HepG2 (cell line): ENCODE data around the gene PACSIN1. TPM values are rescaled to one million over a fixed set of nuclear protein-coding genes. Genes with fewer than 3 reads are reported as not detected.

ENCODE experiments used
- ATAC-seq: fragments of 200-7000 bp; cut with Tn5 transposase; 3 replicates; pipeline ENCODE4 v1.9.1; 2020; ENCODE audit warnings: mild to moderate bottlenecking, moderate library complexity
- BruUV-seq: library from RNA; stranded (reverse); fragments of 400-500 nt; replicated peaks from 2 replicates; lab custom pipeline; 2021; lab: Mats Ljungman, UMichigan
- CTCF ChIA-PET: fragments of 300-600 bp; formaldehyde crosslinking; extraction: SDS; loops from one replicate; lab custom pipeline; 2021; ENCODE audit warnings: low total read pairs, inconsistent platforms, low intra/inter-chr PET ratio; lab: Yijun Ruan, JAX
- POLR2A ChIA-PET: fragments of 350-600 bp; sonication (Branson Sonifier 250); formaldehyde crosslinking; loops from one replicate; lab custom pipeline; 2020; ENCODE audit warnings: antibody characterized with exemption, inconsistent platforms; lab: Yijun Ruan, JAX
- DNase-seq: peaks from one replicate; pipeline ENCODE4 v3.0.0-alpha.2; 2015; ENCODE audit warnings: low spot score
- FAIRE-seq: peaks from 3 replicates; lab custom pipeline; 2011; peaks lifted over from hg19 to GRCh38; lab: Jason Lieb, UNC
- H2AFZ ChIP-seq: one replicate; pipeline ENCODE4 v1.6.1; 2011; ENCODE audit warnings: low read length, inconsistent platforms
- H3K27ac ChIP-seq: fragments of 300-600 bp; 3 replicates; pipeline ENCODE4 v1.8.0; 2011; ENCODE audit warnings: mixed run types, mild to moderate bottlenecking, mixed read lengths, low read length, inconsistent platforms; ENCODE audit not compliant: insufficient read depth; ENCODE audit errors: extremely low read length
- H3K27me3 ChIP-seq, 2 experiments: fragments of 200-600 bp in 1 of 2; 2 replicates in 1 of 2; 3 replicates in 1 of 2; pipeline versions ENCODE4 v1.6.0 to v1.8.0; 2011; ENCODE audit warnings: low read length in 2 of 2, mild to moderate bottlenecking in 2 of 2, moderate library complexity in 2 of 2, inconsistent platforms in 1 of 2; ENCODE audit not compliant: insufficient read depth in 2 of 2, control insufficient read depth in 1 of 2
- H3K36me3 ChIP-seq, 2 experiments: fragments of 200-600 bp in 1 of 2; replicated peaks in 1 of 2; 2 replicates in 1 of 2; 3 replicates in 1 of 2; pipeline versions ENCODE4 v1.5.1 to v1.8.0; 2011; ENCODE audit warnings: low read length in 2 of 2, inconsistent platforms in 1 of 2; ENCODE audit not compliant: insufficient read depth in 2 of 2, control insufficient read depth in 1 of 2
- H3K4me1 ChIP-seq: 2 replicates; pipeline ENCODE4 v1.5.1; 2012; ENCODE audit warnings: low read length, inconsistent platforms; ENCODE audit not compliant: insufficient read depth
- H3K4me2 ChIP-seq: 2 replicates; pipeline ENCODE4 v1.6.0; 2011; ENCODE audit warnings: low read depth, low read length, inconsistent platforms
- H3K4me3 ChIP-seq, 3 experiments: fragments of 200-600 bp in 1 of 3; sonication (generic), shearing (Covaris generic) in 1 of 3; replicated peaks in 1 of 3; 2 replicates each; pipeline ENCODE4 v1.5.1; 2011 to 2016; ENCODE audit warnings: low read length in 3 of 3, inconsistent platforms in 2 of 3, low read depth in 2 of 3, mild to moderate bottlenecking in 2 of 3, control low read depth in 1 of 3, mixed read lengths in 1 of 3; ENCODE audit not compliant: insufficient read depth in 1 of 3
- H3K79me2 ChIP-seq: one replicate; pipeline ENCODE4 v1.6.1; 2011; ENCODE audit warnings: low read length, inconsistent platforms; ENCODE audit not compliant: insufficient read depth
- H3K9ac ChIP-seq: 2 replicates; pipeline ENCODE4 v1.6.0; 2011; ENCODE audit warnings: mild to moderate bottlenecking, low read depth, low read length, inconsistent platforms; ENCODE audit not compliant: insufficient read depth
- H3K9me3 ChIP-seq: 2 replicates; pipeline ENCODE4 v1.5.1; 2012; ENCODE audit warnings: mild to moderate bottlenecking, low read length
- H4K20me1 ChIP-seq: 2 replicates; pipeline ENCODE4 v1.6.0; 2011; ENCODE audit warnings: inconsistent platforms, mild to moderate bottlenecking, low read length, moderate library complexity; ENCODE audit not compliant: insufficient read depth
- PRPF4 ChIP-seq: fragments of 200-400 bp; formaldehyde crosslinking; IDR thresholded peaks from 2 replicates; pipeline ENCODE4 v1.6.1; 2016; ENCODE audit warnings: low read length, low read depth; ENCODE audit not compliant: poor library complexity, severe bottlenecking
- ZNF841 ChIP-seq: sonication (generic); formaldehyde crosslinking; IDR thresholded peaks from 2 replicates; pipeline ENCODE4 v1.8.1; 2023; ENCODE audit warnings: missing genetic modification reagents, borderline replicate concordance
- WGBS: methylation state at CpG from one replicate; pipeline ENCODE4 v1.1.6; 2017; ENCODE audit warnings: low lambda C conversion rate; 5-methylcytosine and 5-hydroxymethylcytosine counted together
- in situ Hi-C: cut with HindIII; loops from 2 replicates; pipeline ENCODE4 v1.10.0; 2017; ENCODE audit warnings: low pct_unique_long_range_greater_than_20kb; ENCODE audit not compliant: extremely low pct_ligation_motif_present
- intact Hi-C: fragments of 100-400 bp; cut with micrococcal nuclease; formaldehyde crosslinking; loops from one replicate; pipeline ENCODE4 v1.10.0; 2022; ENCODE audit not compliant: unreplicated experiment
- polyA plus RNA-seq, 8 experiments: library from polyadenylated mRNA; depleted of rRNA in 3 of 8; stranded (reverse) in 7 of 8; unstranded in 1 of 8; fragments of >200 nt; fragmentation: Illumina TruSeq in 4 of 8; extraction: Trizol in 4 of 8; gene quantifications; 2 replicates each; pipeline versions ENCODE4 v1.2.1 to v1.2.3, GENCODE V29; 2011 to 2016; ENCODE audit warnings: low read depth in 4 of 8, missing spikeins in 1 of 8, mixed read lengths in 1 of 8; ENCODE audit not compliant: insufficient read depth in 1 of 8
- total RNA-seq, 5 experiments: library from RNA; depleted of rRNA; stranded (reverse); fragments of >200 nt; fragmentation: Illumina TruSeq; extraction: Trizol; gene quantifications; 2 replicates each; pipeline ENCODE4 v1.2.3, GENCODE V29; 2016; ENCODE audit warnings: low read depth in 1 of 5
- TF ChIP-seq, protein P1 (sequence below): sonication (generic); formaldehyde crosslinking; IDR thresholded peaks from 2 replicates; pipeline ENCODE4 v1.4.0; 2020; ENCODE audit warnings: low read depth, missing genetic modification reagents

Gene PACSIN1
- total and polyA plus RNA-seq, 2 of the 13 experiments (the other 11 are each of a cell fraction or from before 2014, with no cell fraction given): not detected

DNA sequence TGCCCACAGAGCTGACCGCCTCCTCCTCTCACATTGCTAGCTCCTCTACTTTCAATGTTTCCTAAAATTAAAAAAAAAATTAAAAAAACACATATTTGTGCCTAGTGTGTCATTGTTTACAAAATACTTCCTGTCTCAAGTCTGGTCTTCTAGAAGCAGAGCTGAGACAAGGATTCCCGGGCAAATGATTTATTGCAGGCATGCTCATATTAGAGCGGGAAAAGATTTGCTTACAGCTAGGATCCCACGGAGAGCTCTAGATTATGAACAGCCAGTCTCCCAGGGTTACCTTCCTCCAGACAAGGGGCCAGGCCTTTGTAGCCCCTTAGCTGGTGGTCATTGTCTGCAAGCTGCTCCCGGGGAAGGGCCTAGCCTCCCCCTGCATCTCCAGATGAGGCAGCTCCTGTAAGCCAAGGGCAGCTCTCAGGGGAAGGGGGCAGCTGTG is 9.4 kb downstream of the PACSIN1 start:
- CTCF ChIA-PET: no interaction called here
- no peak overlapping the region for H2AFZ ChIP-seq
- peaks cover 0 to 4% of the 10 kb centered on the region in 2 experiments; a peak in 1 of 5 replicates for H3K27me3 ChIP-seq
- no peaks in the 10 kb centered on the region for H4K20me1 ChIP-seq
- TF ChIP-seq PRPF4: no peak
- TF ChIP-seq ZNF841 (CRISPR knock-in tag): no peak
- TF ChIP-seq, protein P1, sequence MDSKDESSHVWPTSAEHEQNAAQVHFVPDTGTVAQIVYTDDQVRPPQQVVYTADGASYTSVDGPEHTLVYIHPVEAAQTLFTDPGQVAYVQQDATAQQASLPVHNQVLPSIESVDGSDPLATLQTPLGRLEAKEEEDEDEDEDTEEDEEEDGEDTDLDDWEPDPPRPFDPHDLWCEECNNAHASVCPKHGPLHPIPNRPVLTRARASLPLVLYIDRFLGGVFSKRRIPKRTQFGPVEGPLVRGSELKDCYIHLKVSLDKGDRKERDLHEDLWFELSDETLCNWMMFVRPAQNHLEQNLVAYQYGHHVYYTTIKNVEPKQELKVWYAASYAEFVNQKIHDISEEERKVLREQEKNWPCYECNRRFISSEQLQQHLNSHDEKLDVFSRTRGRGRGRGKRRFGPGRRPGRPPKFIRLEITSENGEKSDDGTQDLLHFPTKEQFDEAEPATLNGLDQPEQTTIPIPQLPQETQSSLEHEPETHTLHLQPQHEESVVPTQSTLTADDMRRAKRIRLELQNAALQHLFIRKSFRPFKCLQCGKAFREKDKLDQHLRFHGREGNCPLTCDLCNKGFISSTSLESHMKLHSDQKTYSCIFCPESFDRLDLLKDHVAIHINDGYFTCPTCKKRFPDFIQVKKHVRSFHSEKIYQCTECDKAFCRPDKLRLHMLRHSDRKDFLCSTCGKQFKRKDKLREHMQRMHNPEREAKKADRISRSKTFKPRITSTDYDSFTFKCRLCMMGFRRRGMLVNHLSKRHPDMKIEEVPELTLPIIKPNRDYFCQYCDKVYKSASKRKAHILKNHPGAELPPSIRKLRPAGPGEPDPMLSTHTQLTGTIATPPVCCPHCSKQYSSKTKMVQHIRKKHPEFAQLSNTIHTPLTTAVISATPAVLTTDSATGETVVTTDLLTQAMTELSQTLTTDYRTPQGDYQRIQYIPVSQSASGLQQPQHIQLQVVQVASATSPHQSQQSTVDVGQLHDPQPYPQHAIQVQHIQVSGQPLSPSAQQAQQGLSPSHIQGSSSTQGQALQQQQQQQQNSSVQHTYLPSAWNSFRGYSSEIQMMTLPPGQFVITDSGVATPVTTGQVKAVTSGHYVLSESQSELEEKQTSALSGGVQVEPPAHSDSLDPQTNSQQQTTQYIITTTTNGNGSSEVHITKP (CRISPR knock-in tag): no peak
- no peaks in the 10 kb centered on the region for H3K36me3 ChIP-seq
- no peak overlapping the region for H3K27ac ChIP-seq
- no peak overlapping the region for H3K4me2 ChIP-seq
- no peaks in the 10 kb centered on the region for H3K4me1 ChIP-seq
- ATAC-seq (no peak), DNase-seq (no peak), FAIRE-seq (no peak)
- whole genome bisulfite sequencing: 49% methylated on average over 5 of the region's 5 CpGs
- no TSS peak for BruUV-seq
- H3K79me2 ChIP-seq: no peaks in the 10 kb centered on the region
- no peak overlapping the region for H3K4me3 ChIP-seq
- no peaks in the 10 kb centered on the region for H3K9me3 ChIP-seq
- no peak overlapping the region for H3K9ac ChIP-seq
- intact Hi-C loops (no loop called here), in situ Hi-C loops (no loop called here)
- POLR2A ChIA-PET: interaction anchor here (1.3 kb wide), 1 partner anchor 13 kb away, joined by 3 read pairs; no protein-coding TSS in a partner anchor
